ENCODE measurements around the gene LYL1. TPM values are rescaled to one million over a fixed set of nuclear protein-coding genes. Genes with fewer than 3 reads are reported as not detected.

The LYL1 gene
- total RNA-seq, 2 experiments from 2014 or later, result 2.0 to 2.5 TPM

GRCh38 chr19:13058951-13059660 is 43.6 kb downstream of the LYL1 start:
- ATAC-seq (no peak), DNase-seq (no peak)
- Mint-ChIP-seq H3K4me1 (peaks cover 6% of the 10 kb centered on the region), H3K27ac (no peak overlapping the region), H3K4me3 (no peak overlapping the region), H3K36me3 (ENCODE audit: low read depth) (no peaks in the 10 kb centered on the region), H3K9me3 (ENCODE audit: low read depth) (no peaks in the 10 kb centered on the region), H3K27me3 (peaks cover 16% of the 10 kb centered on the region)
- intact Hi-C loops (cut with DNase I, micrococcal nuclease), result no loop called here
- POLR2A ChIA-PET, result interaction anchor here (0.6 kb wide), 2 partner anchors 19 to 315 kb away, joined by 3 to 4 read pairs; no protein-coding TSS in a partner anchor
- CTCF ChIA-PET, result interaction anchor here (0.8 to 6.4 kb wide), 6 partner anchors 25 to 122 kb away, joined by 3 to 117 read pairs (median 5); no protein-coding TSS in a partner anchor

- Mint-ChIP-seq H3K4me3 (no peak overlapping the region), H3K36me3 (ENCODE audit: low read depth) (no peaks in the 10 kb centered on the region), H3K27ac (no peak overlapping the region), H3K9me3 (ENCODE audit: low read depth) (no peaks in the 10 kb centered on the region), H3K27me3 (peaks cover 14% of the 10 kb centered on the region), H3K4me1 (peaks cover 6% of the 10 kb centered on the region)
- intact Hi-C loops (cut with DNase I, micrococcal nuclease), result no loop called here
- ATAC-seq (no peak), DNase-seq (no peak)
- ChIA-PET POLR2A (no interaction called here), CTCF (interaction anchor here (0.8 to 6.4 kb wide), 6 partner anchors 36 to 124 kb away, joined by 3 to 117 read pairs (median 6); no protein-coding TSS in a partner anchor)
These were observed 44.9 kb downstream of the LYL1 start for GRCh38 chr19:13057744-13058143.

GRCh38 chr19:13057147-13057572 is 45.5 kb downstream of the LYL1 start:
- ATAC-seq (no peak), DNase-seq (no peak)
- intact Hi-C loops (cut with DNase I, micrococcal nuclease), result no loop called here
- peaks cover 12% of the 10 kb centered on the region for H3K27me3 Mint-ChIP-seq
- no peak overlapping the region for H3K27ac Mint-ChIP-seq
- H3K9me3 Mint-ChIP-seq (ENCODE audit: low read depth), result no peaks in the 10 kb centered on the region
- POLR2A ChIA-PET, result no interaction called here
- no peaks in the 10 kb centered on the region for H3K36me3 Mint-ChIP-seq (ENCODE audit: low read depth)
- CTCF ChIA-PET, result interaction anchor here (1.1 to 6.4 kb wide), 5 partner anchors 37 to 91 kb away, joined by 4 to 117 read pairs (median 7); no protein-coding TSS in a partner anchor
- peaks cover 6% of the 10 kb centered on the region for H3K4me1 Mint-ChIP-seq
- H3K4me3 Mint-ChIP-seq, result no peak overlapping the region

GRCh38 chr19:13056052-13056660 is 46.5 kb downstream of the LYL1 start:
- no peak overlapping the region for H3K4me3 Mint-ChIP-seq
- peaks cover 9% of the 10 kb centered on the region for H3K4me1 Mint-ChIP-seq
- intact Hi-C loops (cut with DNase I, micrococcal nuclease), result no loop called here
- no peaks in the 10 kb centered on the region for H3K36me3 Mint-ChIP-seq (ENCODE audit: low read depth)
- H3K27ac Mint-ChIP-seq, result no peak overlapping the region
- ChIA-PET POLR2A (no interaction called here), CTCF (interaction anchor here (0.5 to 2.7 kb wide), 4 partner anchors 26 to 194 kb away, joined by 3 to 7 read pairs (median 4); no protein-coding TSS in a partner anchor)
- no peak for DNase-seq
- ATAC-seq, result no peak
- H3K9me3 Mint-ChIP-seq (ENCODE audit: low read depth), result no peaks in the 10 kb centered on the region
- peaks cover 9% of the 10 kb centered on the region for H3K27me3 Mint-ChIP-seq

GRCh38 chr19:13055213-13056051 is 47.2 kb downstream of the LYL1 start:
- Mint-ChIP-seq H3K9me3 (ENCODE audit: low read depth) (no peaks in the 10 kb centered on the region), H3K4me1 (peaks cover 8% of the 10 kb centered on the region), H3K36me3 (ENCODE audit: low read depth) (no peaks in the 10 kb centered on the region), H3K4me3 (no peak overlapping the region), H3K27me3 (peaks cover 5% of the 10 kb centered on the region), H3K27ac (no peak overlapping the region)
- intact Hi-C loops (cut with DNase I, micrococcal nuclease), result no loop called here
- ATAC-seq, result no peak
- ChIA-PET POLR2A (no interaction called here), CTCF (interaction anchor here (0.6 to 2.2 kb wide), 4 partner anchors 13 to 78 kb away, joined by 3 to 9 read pairs (median 4); no protein-coding TSS in a partner anchor)
- DNase-seq, result no peak

- H3K4me3 Mint-ChIP-seq, result no peak overlapping the region
- POLR2A ChIA-PET, result no interaction called here
- no peak for ATAC-seq
These were observed 47.9 kb downstream of the LYL1 start for GRCh38 chr19:13054626-13055212.

GRCh38 chr19:13053761-13054625 is 48.7 kb downstream of the LYL1 start:
- CTCF ChIA-PET, result interaction anchor here (0.7 to 2.2 kb wide), 3 partner anchors 7 to 76 kb away, joined by 3 to 9 read pairs (median 5); no protein-coding TSS in a partner anchor
- POLR2A ChIA-PET, result no interaction called here
- no peak for ATAC-seq
- H3K27ac Mint-ChIP-seq, result no peak overlapping the region
- no peak for DNase-seq
- H3K4me1 Mint-ChIP-seq, result peaks cover 8% of the 10 kb centered on the region
- no peaks in the 10 kb centered on the region for H3K36me3 Mint-ChIP-seq (ENCODE audit: low read depth)
- intact Hi-C loops (cut with DNase I, micrococcal nuclease), result no loop called here
- no peak overlapping the region for H3K4me3 Mint-ChIP-seq
- H3K27me3 Mint-ChIP-seq, result peaks cover 5% of the 10 kb centered on the region
- H3K9me3 Mint-ChIP-seq (ENCODE audit: low read depth), result no peaks in the 10 kb centered on the region

More at GRCh38 chr19:13054626-13055212, 47.9 kb downstream of the LYL1 start:
- no peaks in the 10 kb centered on the region for H3K9me3 Mint-ChIP-seq (ENCODE audit: low read depth)
- H3K27ac Mint-ChIP-seq, result no peak overlapping the region
- no peak for DNase-seq
- H3K36me3 Mint-ChIP-seq (ENCODE audit: low read depth), result no peaks in the 10 kb centered on the region
- CTCF ChIA-PET, result interaction anchor here (0.6 to 2.2 kb wide), 3 partner anchors 13 to 77 kb away, joined by 3 to 9 read pairs (median 5); no protein-coding TSS in a partner anchor
- H3K27me3 Mint-ChIP-seq, result peaks cover 5% of the 10 kb centered on the region
- H3K4me1 Mint-ChIP-seq, result peaks cover 8% of the 10 kb centered on the region
- intact Hi-C loops (cut with DNase I, micrococcal nuclease), result no loop called here

GRCh38 chr19:13053238-13053637 is 49.4 kb downstream of the LYL1 start:
- Mint-ChIP-seq H3K4me1 (peaks cover 8% of the 10 kb centered on the region), H3K36me3 (ENCODE audit: low read depth) (no peaks in the 10 kb centered on the region), H3K27ac (no peak overlapping the region), H3K9me3 (ENCODE audit: low read depth) (no peaks in the 10 kb centered on the region), H3K27me3 (peaks cover 3% of the 10 kb centered on the region), H3K4me3 (no peak overlapping the region)
- CTCF ChIA-PET, result interaction anchor here (0.7 to 2.2 kb wide), 4 partner anchors 8 to 76 kb away, joined by 3 to 9 read pairs (median 3); no protein-coding TSS in a partner anchor
- POLR2A ChIA-PET, result no interaction called here
- no peak for DNase-seq
- no peak for ATAC-seq
- intact Hi-C loops (cut with DNase I, micrococcal nuclease), result no loop called here

- no peaks in the 10 kb centered on the region for H3K36me3 Mint-ChIP-seq (ENCODE audit: low read depth)
- no peak overlapping the region for H3K4me3 Mint-ChIP-seq
- H3K27ac Mint-ChIP-seq, result no peak overlapping the region
- peaks cover 3% of the 10 kb centered on the region for H3K27me3 Mint-ChIP-seq
- CTCF ChIA-PET, result interaction anchor here (0.7 to 2.1 kb wide), 4 partner anchors 8 to 14 kb away, joined by 3 to 14 read pairs (median 3); no protein-coding TSS in a partner anchor
- peaks cover 8% of the 10 kb centered on the region for H3K4me1 Mint-ChIP-seq
- no peaks in the 10 kb centered on the region for H3K9me3 Mint-ChIP-seq (ENCODE audit: low read depth)
- ATAC-seq, result no peak
- intact Hi-C loops (cut with DNase I, micrococcal nuclease), result no loop called here
- DNase-seq, result no peak
- POLR2A ChIA-PET, result no interaction called here
These were observed 50.0 kb downstream of the LYL1 start for GRCh38 chr19:13052447-13053175.
